ENCODE measurements around the gene TIMMDC1. TPM values are rescaled to one million over a fixed set of nuclear protein-coding genes. Genes with fewer than 3 reads are reported as not detected.

TIMMDC1 gene
- 59.6 to 84.4 TPM (median 74.6 TPM) in 5 replicates for total RNA-seq (2022; extraction: Qiagen RNA extraction)

GRCh38 chr3:119498186-119499011, at the start of gene TIMMDC1:
TSS of gene TIMMDC1 (plus strand) at chr3:119498547. CDS start at chr3:119498734, 187 bp downstream.

GRCh38 chr3:119463171-119464169, 34.9 kb upstream of the TIMMDC1 start, which contains the start of gene TMEM39A:
TSS of gene TMEM39A (minus strand) at chr3:119463615. CDS start at chr3:119462074, 1,541 bp downstream.

GRCh38 chr3:119559441-119559963, 61.2 kb downstream of the TIMMDC1 start, which contains the start of gene CD80:
TSS of gene CD80 (minus strand) at chr3:119559614. CDS start at chr3:119557728, 1,886 bp downstream.

Other genes starting within 250 kb of the TIMMDC1 start
- gene ARHGAP31, start 204.2 kb upstream of the TIMMDC1 start, total RNA-seq (2022; extraction: Qiagen RNA extraction) = 0.74 to 1.5 TPM (median 1.00 TPM) in 5 replicates
- gene TMEM39A, start 34.9 kb upstream of the TIMMDC1 start, total RNA-seq (2022; extraction: Qiagen RNA extraction) = 14.6 to 27.2 TPM (median 22.1 TPM) in 5 replicates
- 7.9 to 8.8 TPM (median 8.5 TPM) in 5 replicates for gene POGLUT1, start 29.6 kb upstream of the TIMMDC1 start, total RNA-seq (2022; extraction: Qiagen RNA extraction)
- not detected in 5 replicates for gene CD80, start 61.1 kb downstream of the TIMMDC1 start, total RNA-seq (2022; extraction: Qiagen RNA extraction)
- gene ADPRH, start 80.9 kb downstream of the TIMMDC1 start, total RNA-seq (2022; extraction: Qiagen RNA extraction) = 2.3 to 3.3 TPM (median 2.7 TPM) in 5 replicates
- gene PLA1A, start 99.3 kb downstream of the TIMMDC1 start, total RNA-seq (2022; extraction: Qiagen RNA extraction) = 0.26 to 0.80 TPM (median 0.40 TPM) in 5 replicates
- gene POPDC2, start 162.0 kb downstream of the TIMMDC1 start, total RNA-seq (2022; extraction: Qiagen RNA extraction) = 0.16 to 0.87 TPM (median 0.49 TPM) in 5 replicates
- gene COX17, start 178.9 kb downstream of the TIMMDC1 start, total RNA-seq (2022; extraction: Qiagen RNA extraction) = 108 to 126 TPM (median 111 TPM) in 5 replicates
- 0.15 to 0.43 TPM (median 0.24 TPM) in 4 of 5 replicates, not detected in the other for gene CFAP91, start 204.5 kb downstream of the TIMMDC1 start, total RNA-seq (2022; extraction: Qiagen RNA extraction)

Data from A549 treated with Mapracorat at 1 μM for 4 hours (cell line).